ENCODE results near the gene NPAS2.

DNA sequence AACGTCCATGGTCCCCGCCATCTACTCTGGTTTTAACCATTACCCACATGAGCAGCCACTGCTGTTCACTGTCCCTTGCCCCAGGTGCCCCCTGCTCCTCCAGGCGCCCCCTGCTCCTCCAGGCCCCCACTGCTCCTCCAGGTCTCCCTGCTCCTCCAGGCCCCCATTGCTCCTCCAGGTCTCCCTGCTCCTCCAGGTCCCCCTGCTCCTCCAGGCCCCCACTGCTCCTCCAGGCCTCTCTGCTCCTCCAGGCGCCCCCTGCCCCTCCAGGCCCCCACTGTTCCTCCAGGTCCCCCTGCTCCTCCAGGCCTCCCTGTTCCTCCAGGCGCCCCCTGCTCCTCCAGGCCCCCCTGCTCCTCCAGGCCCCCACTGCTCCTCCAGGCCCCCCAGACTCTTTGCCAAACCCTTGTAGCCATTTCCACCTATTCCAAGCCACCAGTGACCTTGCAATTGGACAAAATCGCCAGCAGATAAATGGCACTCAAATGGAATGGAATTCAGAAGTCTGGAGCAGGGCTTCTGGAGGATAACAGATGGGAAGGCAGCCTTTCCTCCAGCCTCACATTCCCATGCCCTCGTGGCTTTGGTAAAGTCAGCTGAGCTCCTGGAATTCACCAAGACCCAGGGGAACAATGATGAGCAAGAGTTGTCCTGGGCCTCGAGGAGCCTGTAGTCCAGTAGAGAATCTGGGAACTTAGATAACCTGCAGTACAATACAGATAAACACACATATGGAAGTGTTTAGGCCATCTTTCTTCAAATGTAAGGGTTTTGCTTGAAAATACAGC, 168.9 kb downstream of the NPAS2 start:
- TF ChIP-seq CHD2 (IDR thresholded peaks at IDR 0.05; ENCODE audit: low read length, partially characterized antibody) (no peak), MXI1 (IDR thresholded peaks at IDR 0.05; ENCODE audit: low read depth, low read length) (no peak), TCF12 (IDR thresholded peaks at IDR 0.05) (no peak), RFX5 (IDR thresholded peaks at IDR 0.05; ENCODE audit: low read length) (no peak), EZH2phosphoT487 (IDR thresholded peaks at IDR 0.05; ENCODE audit: borderline replicate concordance, low read depth) (no peak), RXRA (IDR thresholded peaks at IDR 0.05; ENCODE audit: borderline replicate concordance, low read depth) (no peak), EP300 (IDR thresholded peaks at IDR 0.05; ENCODE audit: borderline replicate concordance in 1 of 2, low read depth in 1 of 2, low read length in 1 of 2) (no peak), TEAD4 (IDR thresholded peaks at IDR 0.05; ENCODE audit: borderline replicate concordance, insufficient read depth) (no peak), RCOR1 (IDR thresholded peaks at IDR 0.05; ENCODE audit: low read length) (no peak), RAD21 (IDR thresholded peaks at IDR 0.05; ENCODE audit: low read length) (no peak)
- TF ChIP-seq, protein P1, sequence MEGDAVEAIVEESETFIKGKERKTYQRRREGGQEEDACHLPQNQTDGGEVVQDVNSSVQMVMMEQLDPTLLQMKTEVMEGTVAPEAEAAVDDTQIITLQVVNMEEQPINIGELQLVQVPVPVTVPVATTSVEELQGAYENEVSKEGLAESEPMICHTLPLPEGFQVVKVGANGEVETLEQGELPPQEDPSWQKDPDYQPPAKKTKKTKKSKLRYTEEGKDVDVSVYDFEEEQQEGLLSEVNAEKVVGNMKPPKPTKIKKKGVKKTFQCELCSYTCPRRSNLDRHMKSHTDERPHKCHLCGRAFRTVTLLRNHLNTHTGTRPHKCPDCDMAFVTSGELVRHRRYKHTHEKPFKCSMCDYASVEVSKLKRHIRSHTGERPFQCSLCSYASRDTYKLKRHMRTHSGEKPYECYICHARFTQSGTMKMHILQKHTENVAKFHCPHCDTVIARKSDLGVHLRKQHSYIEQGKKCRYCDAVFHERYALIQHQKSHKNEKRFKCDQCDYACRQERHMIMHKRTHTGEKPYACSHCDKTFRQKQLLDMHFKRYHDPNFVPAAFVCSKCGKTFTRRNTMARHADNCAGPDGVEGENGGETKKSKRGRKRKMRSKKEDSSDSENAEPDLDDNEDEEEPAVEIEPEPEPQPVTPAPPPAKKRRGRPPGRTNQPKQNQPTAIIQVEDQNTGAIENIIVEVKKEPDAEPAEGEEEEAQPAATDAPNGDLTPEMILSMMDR (IDR thresholded peaks at IDR 0.05), result no peak

All from SK-N-SH (cell line).